GM12873 (cell line): Measurements from ENCODE around the gene DNAJC17.

Source experiments
- CTCF ChIP-seq: IDR thresholded peaks from 2 replicates; pipeline ENCODE4 v1.5.1; 2012; ENCODE audit warnings: low read depth, mild to moderate bottlenecking, moderate library complexity, low read length, control low read depth; ENCODE audit not compliant: insufficient read depth; ENCODE audit errors: missing control alignments

The DNAJC17 gene

GRCh38 chr15:40731034-40731433, 76.2 kb downstream of the DNAJC17 start:
- TF ChIP-seq CTCF: no peak

- no peak for TF ChIP-seq CTCF
Observed at GRCh38 chr15:40723919-40724318, 83.4 kb downstream of the DNAJC17 start.

GRCh38 chr15:40722934-40723333, 84.3 kb downstream of the DNAJC17 start:
- no peak for TF ChIP-seq CTCF

- no peak for TF ChIP-seq CTCF
Observed at GRCh38 chr15:40722354-40722753, 84.9 kb downstream of the DNAJC17 start.

GRCh38 chr15:40721701-40722100, 85.6 kb downstream of the DNAJC17 start:
- TF ChIP-seq CTCF: no peak

GRCh38 chr15:40716165-40716564, 91.1 kb downstream of the DNAJC17 start:
- no peak for TF ChIP-seq CTCF
